IMR-90 (cell line): ENCODE results near the gene CMIP. TPM values are rescaled to one million over a fixed set of nuclear protein-coding genes. Genes with fewer than 3 reads are reported as not detected.

ENCODE experiments used
- ATAC-seq: fragments of 200-7000 bp; cut with Tn5 transposase; 2 replicates; pipeline ENCODE4 v1.9.1; 2020; ENCODE audit warnings: low read depth, mild to moderate bottlenecking, moderate library complexity
- BruUV-seq: library from RNA; stranded (reverse); fragments of 400-500 nt; replicated peaks from 2 replicates; lab custom pipeline; 2021; lab: Mats Ljungman, UMichigan
- CTCF ChIA-PET: fragments of 300-600 bp; formaldehyde crosslinking; extraction: SDS; loops from one replicate; lab custom pipeline; 2021; ENCODE audit warnings: antibody characterized with exemption; lab: Yijun Ruan, JAX
- POLR2A ChIA-PET: fragments of 300-600 bp; sonication (Branson Sonifier 250); formaldehyde crosslinking; loops from one replicate; lab custom pipeline; 2022; ENCODE audit warnings: antibody characterized with exemption; ENCODE audit not compliant: unreplicated experiment; lab: Charles Lee
- DNase-seq: peaks from one replicate; pipeline ENCODE4 v3.0.0; 2013
- H2AFZ ChIP-seq: replicated peaks from 2 replicates; pipeline ENCODE3; 2013; ENCODE audit warnings: low read length, mild to moderate bottlenecking; ENCODE audit not compliant: poor library complexity
- H2AK5ac ChIP-seq: 2 replicates; pipeline ENCODE4 v1.6.1; 2013; ENCODE audit warnings: low read depth, low read length, inconsistent platforms
- H2AK9ac ChIP-seq: replicated peaks from 2 replicates; pipeline ENCODE3; 2013; ENCODE audit warnings: mild to moderate bottlenecking, low read depth, low read length, moderate library complexity; ENCODE audit not compliant: poor library complexity
- H2BK120ac ChIP-seq: 2 replicates; pipeline ENCODE4 v1.6.1; 2013; ENCODE audit warnings: low read depth, low read length, inconsistent platforms
- H2BK15ac ChIP-seq: 3 replicates; pipeline ENCODE4 v1.6.1; 2013; ENCODE audit warnings: low read depth, low read length, inconsistent platforms
- H2BK20ac ChIP-seq: 2 replicates; pipeline ENCODE4 v1.6.1; 2013; ENCODE audit warnings: low read depth, mild to moderate bottlenecking, inconsistent platforms, low read length, moderate library complexity
- H2BK5ac ChIP-seq: 2 replicates; pipeline ENCODE4 v1.6.1; 2013; ENCODE audit warnings: mild to moderate bottlenecking, low read depth, low read length, inconsistent platforms; ENCODE audit not compliant: poor library complexity, severe bottlenecking
- H3K14ac ChIP-seq: replicated peaks from 2 replicates; pipeline ENCODE4 v1.6.1; 2013; ENCODE audit warnings: low read depth, low read length, inconsistent platforms
- H3K18ac ChIP-seq: 2 replicates; pipeline ENCODE4 v1.6.1; 2013; ENCODE audit warnings: low read depth, low read length, control low read depth
- H3K23ac ChIP-seq: 2 replicates; pipeline ENCODE4 v1.6.1; 2013; ENCODE audit warnings: low read depth, low read length, inconsistent platforms
- H3K27ac ChIP-seq: 2 replicates; pipeline ENCODE4 v1.5.1; 2013; ENCODE audit warnings: mild to moderate bottlenecking, control low read depth, low read length; ENCODE audit not compliant: insufficient read depth
- H3K27me3 ChIP-seq: 2 replicates; pipeline ENCODE4 v1.6.1; 2013; ENCODE audit warnings: low read length; ENCODE audit not compliant: control insufficient read depth, insufficient read depth
- H3K36me3 ChIP-seq: 2 replicates; pipeline ENCODE4 v1.6.1; 2013; ENCODE audit warnings: low read length, mixed read lengths; ENCODE audit not compliant: control insufficient read depth, insufficient read depth
- H3K4ac ChIP-seq: 2 replicates; pipeline ENCODE4 v1.6.1; 2013; ENCODE audit warnings: low read depth, low read length, inconsistent platforms
- H3K4me1 ChIP-seq: 2 replicates; pipeline ENCODE4 v1.6.1; 2013; ENCODE audit warnings: low read length, mixed read lengths; ENCODE audit not compliant: control insufficient read depth, insufficient read depth
- H3K4me2 ChIP-seq: 2 replicates; pipeline ENCODE4 v1.6.1; 2013; ENCODE audit warnings: low read depth, mild to moderate bottlenecking, control low read depth, low read length, moderate library complexity
- H3K4me3 ChIP-seq: 2 replicates; pipeline ENCODE4 v1.5.1; 2013; ENCODE audit warnings: low read depth, mild to moderate bottlenecking, control low read depth, low read length, moderate library complexity; ENCODE audit not compliant: insufficient read depth
- H3K56ac ChIP-seq: 2 replicates; pipeline ENCODE4 v1.6.1; 2013; ENCODE audit warnings: low read length, inconsistent platforms; ENCODE audit not compliant: insufficient read depth; ENCODE audit errors: extremely low read depth
- H3K79me1 ChIP-seq, 2 experiments: 2 replicates each; pipeline ENCODE4 v1.6.1; 2013; ENCODE audit warnings: low read length in 2 of 2, inconsistent platforms in 1 of 2, low read depth in 1 of 2
- H3K9ac ChIP-seq: 2 replicates; pipeline ENCODE4 v1.6.1; 2013; ENCODE audit warnings: low read depth, low read length, control low read depth
- H3K9me1 ChIP-seq: 2 replicates; pipeline ENCODE4 v1.6.1; 2013; ENCODE audit warnings: low read length, inconsistent platforms; ENCODE audit not compliant: insufficient read depth
- H3K9me3 ChIP-seq: 2 replicates; pipeline ENCODE4 v1.6.1; 2013; ENCODE audit warnings: low read length; ENCODE audit not compliant: control insufficient read depth, insufficient read depth
- H4K20me1 ChIP-seq: 2 replicates; pipeline ENCODE4 v1.6.1; 2013; ENCODE audit warnings: low read length, inconsistent platforms; ENCODE audit not compliant: insufficient read depth
- H4K5ac ChIP-seq: 2 replicates; pipeline ENCODE4 v1.6.1; 2013; ENCODE audit warnings: mild to moderate bottlenecking, low read depth, low read length, control low read depth
- H4K8ac ChIP-seq, 2 experiments: 2 replicates each; pipeline ENCODE4 v1.6.1; 2013; ENCODE audit warnings: low read depth in 2 of 2, low read length in 2 of 2, control low read depth in 1 of 2, inconsistent platforms in 1 of 2
- H4K91ac ChIP-seq: 2 replicates; pipeline ENCODE4 v1.6.1; 2013; ENCODE audit warnings: low read depth, low read length, inconsistent platforms; ENCODE audit not compliant: insufficient read depth
- CHD1 ChIP-seq: IDR thresholded peaks from 2 replicates; pipeline ENCODE4 v1.6.1; 2012; ENCODE audit warnings: low read depth, low read length, improper control_type of control experiment
- USF2 ChIP-seq: fragments of 150-350 bp; IDR thresholded peaks from 2 replicates; pipeline ENCODE4 v1.6.1; 2017; ENCODE audit warnings: mild to moderate bottlenecking, antibody characterized with exemption, low read length, low read depth
- WGBS, 2 experiments: methylation state at CpG; one replicate each; pipeline versions ENCODE4 v1.1.5 to v1.1.7; 2013; ENCODE audit warnings: missing lambda C conversion rate in 2 of 2; ENCODE audit not compliant: insufficient read length in 1 of 2; ENCODE audit errors: extremely low coverage in 2 of 2; 5-methylcytosine and 5-hydroxymethylcytosine counted together
- dilution Hi-C: fragments of 300-500 bp; cut with HindIII; formaldehyde crosslinking; loops from one replicate; pipeline ENCODE4 v1.14.3; 2018; ENCODE audit warnings: low sequenced_read_pairs; ENCODE audit not compliant: unreplicated experiment
- in situ Hi-C: fragments of 300-500 bp; cut with MboI; formaldehyde crosslinking; loops from 3 replicates; pipeline ENCODE4 v1.14.3; 2019; ENCODE audit warnings: low sequenced_read_pairs, inconsistent platforms, mixed read lengths
- intact Hi-C: fragments of 100-400 bp; cut with micrococcal nuclease; formaldehyde crosslinking; loops from 2 replicates; pipeline ENCODE4 v1.10.0; 2022
- polyA plus RNA-seq, 3 experiments: library from polyadenylated mRNA; depleted of rRNA; stranded (reverse); fragments of >200 nt; gene quantifications; 2 replicates each; pipeline ENCODE4 v1.2.3, GENCODE V29; 2012; ENCODE audit warnings: low replicate concordance in 1 of 3
- total RNA-seq: library from RNA; depleted of rRNA; stranded (reverse); fragments of >200 nt; gene quantifications from 2 replicates; pipeline ENCODE4 v1.2.3, GENCODE V29; 2012

CMIP gene
- total and polyA plus RNA-seq, 2 of the 4 experiments (the other 2 are of a cell fraction): 3.2 to 11.6 TPM

DNA sequence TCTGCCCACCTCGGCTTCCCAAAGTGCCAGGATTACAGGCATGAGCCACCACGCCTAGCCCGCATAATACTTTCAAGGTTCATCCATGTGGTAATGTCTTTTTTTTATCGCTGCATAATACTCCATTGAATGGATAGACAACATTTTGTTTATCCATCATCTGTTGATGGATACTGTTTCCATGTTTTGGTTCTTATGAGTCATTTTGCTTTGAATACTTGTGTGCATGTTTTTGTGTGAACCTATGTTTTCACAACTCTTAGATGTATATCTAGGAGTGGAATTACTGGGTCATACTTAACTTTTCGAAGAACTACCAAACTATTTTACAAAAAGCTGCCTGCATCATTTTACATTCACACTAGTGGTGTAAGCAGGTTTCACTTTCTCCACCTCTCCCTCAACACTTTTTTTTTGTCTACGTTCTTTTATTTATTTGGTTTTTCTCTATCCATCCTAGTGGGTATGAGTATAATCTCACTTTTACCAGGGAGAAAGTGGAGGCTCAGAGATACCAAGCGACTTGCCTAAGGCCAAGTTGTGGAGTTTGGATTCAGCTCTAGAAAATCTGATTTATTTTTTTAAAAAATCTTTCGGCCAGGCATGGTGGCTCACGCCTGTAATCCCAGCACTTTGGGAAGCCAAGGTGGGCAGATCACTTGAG is 151.2 kb downstream of the CMIP start:
- Histone ChIP-seq H3K79me1 (peaks cover 35 to 50% of the 10 kb centered on the region in 2 experiments), H3K23ac (no peak overlapping the region), H3K56ac (no peak overlapping the region), H2AFZ (no peak overlapping the region), H3K4ac (no peak overlapping the region), H3K4me3 (no peak overlapping the region), H2BK20ac (no peak overlapping the region), H4K91ac (no peak overlapping the region), H3K9me1 (peaks cover 12% of the 10 kb centered on the region), H3K36me3 (no peaks in the 10 kb centered on the region), H2BK5ac (no peak overlapping the region), H2AK5ac (no peak overlapping the region), H3K27ac (no peak overlapping the region), H3K27me3 (no peaks in the 10 kb centered on the region), H3K9me3 (no peaks in the 10 kb centered on the region), H3K9ac (no peak overlapping the region), H3K18ac (no peak overlapping the region), H4K20me1 (peaks cover 54% of the 10 kb centered on the region), H4K8ac (no peak overlapping the region), H3K4me1 (peaks cover 11% of the 10 kb centered on the region), H2BK120ac (no peak overlapping the region), H4K5ac (no peak overlapping the region), H2BK15ac (no peak overlapping the region), H2AK9ac (no peak overlapping the region), H3K4me2 (no peak overlapping the region), H3K14ac (no peak overlapping the region)
- intact Hi-C loops: no loop called here
- CTCF ChIA-PET: no interaction called here
- ATAC-seq (no peak), DNase-seq (no peak)
- no TSS peak for BruUV-seq
- in situ Hi-C loops: no loop called here
- dilution Hi-C loops: no loop called here
- TF ChIP-seq CHD1 (no peak), USF2 (no peak)
- POLR2A ChIA-PET: no interaction called here
- WGBS, 2 experiments: 90% methylated on average over 2 of the region's 9 CpGs; no CpG with 5 or more reads in 1 of the 2 experiments
